GM21825 (cell line): ENCODE measurements around the gene SCART1.
"Not testable (repeated sequence)": the region's sequence is repeated elsewhere in the genome, so short reads cannot be mapped to it uniquely, and the experiment has no call there.

Experiments used
- ATAC-seq: cut with Tn5 transposase; IDR thresholded peaks from one replicate; pipeline ENCODE4 v1.9.1; 2021; ENCODE audit warnings: mild to moderate bottlenecking, moderate library complexity; ENCODE audit not compliant: unreplicated experiment

Gene SCART1

DNA sequence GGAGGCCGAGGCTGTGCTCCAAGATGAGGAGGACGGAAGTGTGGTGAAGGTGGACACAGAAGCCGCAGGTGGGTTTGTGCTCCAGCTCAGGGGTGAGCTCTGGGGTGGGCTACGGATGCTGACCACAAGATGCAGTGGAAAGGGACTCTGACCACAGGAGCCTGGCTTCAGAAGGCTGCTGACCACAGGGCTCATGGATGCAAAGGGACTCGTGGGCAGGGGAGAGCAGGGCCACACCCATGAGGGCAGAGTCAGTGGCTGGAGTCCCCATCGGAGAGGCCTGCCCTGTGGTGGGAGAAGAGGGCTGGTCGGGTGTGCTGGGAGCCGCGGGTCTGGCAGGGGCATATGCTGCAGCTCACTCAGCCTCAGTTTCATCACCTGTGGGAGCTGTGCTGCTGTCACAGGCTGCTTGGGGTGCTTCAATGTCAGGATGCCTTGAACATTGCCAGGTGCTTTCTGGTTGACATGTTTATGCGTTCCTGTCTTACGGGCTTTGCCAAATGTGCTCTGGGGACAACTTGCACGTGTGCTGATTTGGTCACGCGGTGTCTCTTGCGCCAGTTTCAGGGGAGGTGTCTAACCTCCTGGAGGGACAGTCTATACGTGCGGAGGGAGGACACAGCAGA, 13.7 kb downstream of the SCART1 start:
- no peak for ATAC-seq

DNA sequence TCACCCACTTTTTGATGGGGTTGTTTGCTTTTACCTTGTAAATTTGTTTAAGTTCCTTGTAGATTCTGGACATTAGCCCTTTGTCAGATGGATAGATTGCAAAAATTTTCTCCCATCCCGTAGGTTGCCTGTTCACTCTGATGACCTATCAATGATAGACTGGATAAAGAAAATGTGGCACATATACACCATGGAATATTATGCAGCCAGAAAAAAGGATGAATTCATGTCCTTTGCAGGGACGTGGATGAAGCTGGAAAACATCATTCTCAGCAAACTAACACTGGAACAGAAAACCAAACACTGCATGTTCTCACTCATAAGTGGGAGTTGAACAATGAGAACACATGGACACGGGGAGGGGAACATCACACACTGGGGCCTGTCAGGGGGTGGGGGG, 15.5 kb downstream of the SCART1 start:
- ATAC-seq: not testable (repeated sequence)

DNA sequence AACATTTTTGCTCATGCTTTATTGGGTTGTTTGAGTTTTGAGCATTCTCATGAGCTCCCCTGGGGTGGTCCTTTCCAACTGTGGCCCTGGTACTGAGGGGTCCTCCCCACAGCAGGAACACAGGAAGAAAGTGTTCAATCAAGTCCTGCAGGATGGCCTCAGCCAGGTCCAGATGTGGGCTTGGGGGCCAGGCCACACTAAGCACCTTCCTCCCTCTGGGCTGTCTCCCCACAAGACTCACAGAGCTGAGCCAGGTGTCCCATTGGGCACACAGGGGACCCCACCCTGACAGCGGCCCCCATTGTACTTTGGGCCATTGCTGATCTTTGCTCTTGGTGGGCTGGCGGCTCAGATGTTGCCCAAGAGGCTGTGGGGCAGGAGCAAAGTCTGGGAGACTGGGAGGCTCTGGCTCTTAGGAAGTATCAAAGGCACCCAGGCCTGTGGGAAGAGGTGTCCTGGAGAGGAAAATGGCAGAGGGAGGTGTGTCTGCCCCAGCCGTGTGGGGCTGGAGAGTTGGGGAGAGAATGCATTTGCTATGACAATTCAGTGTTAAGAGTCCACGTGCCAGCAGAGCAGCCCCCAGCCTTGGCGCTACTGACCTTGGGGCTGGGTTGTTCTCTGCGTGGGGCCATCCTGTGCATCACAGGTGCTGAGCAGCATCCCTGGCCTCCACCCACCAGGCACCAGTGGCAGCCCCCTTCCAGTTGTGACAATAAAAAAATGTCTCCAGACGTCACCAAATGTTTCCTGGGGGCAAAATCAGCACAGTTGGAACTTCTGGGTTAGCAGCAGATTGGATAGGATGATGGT, 17.8 kb downstream of the SCART1 start:
- no peak for ATAC-seq

- ATAC-seq: no peak
Observed at GRCh38 chr10:133473270-133473669, 19.5 kb downstream of the SCART1 start.

DNA sequence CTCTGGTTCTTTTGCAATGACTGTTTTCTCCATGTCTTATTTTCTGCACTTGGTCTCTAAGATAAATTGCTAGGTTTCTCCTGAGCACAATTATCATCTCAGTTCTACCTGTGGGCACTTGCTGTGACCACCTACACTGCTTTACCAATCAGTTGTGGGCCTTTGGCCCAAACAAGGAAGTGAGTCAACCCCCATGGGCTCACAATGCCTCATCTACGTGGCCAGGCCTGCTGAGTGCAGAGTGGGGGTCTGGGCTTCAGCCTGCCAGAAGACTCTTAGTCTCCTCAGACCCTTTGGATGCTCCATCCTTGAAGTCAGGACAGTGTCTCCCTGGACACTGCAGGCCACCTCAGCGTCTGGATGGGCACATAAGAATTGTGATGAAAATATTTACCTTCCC, 20.3 kb downstream of the SCART1 start:
- ATAC-seq: no peak

- ATAC-seq: no peak
Observed at GRCh38 chr10:133474665-133475424, 21.1 kb downstream of the SCART1 start.

DNA sequence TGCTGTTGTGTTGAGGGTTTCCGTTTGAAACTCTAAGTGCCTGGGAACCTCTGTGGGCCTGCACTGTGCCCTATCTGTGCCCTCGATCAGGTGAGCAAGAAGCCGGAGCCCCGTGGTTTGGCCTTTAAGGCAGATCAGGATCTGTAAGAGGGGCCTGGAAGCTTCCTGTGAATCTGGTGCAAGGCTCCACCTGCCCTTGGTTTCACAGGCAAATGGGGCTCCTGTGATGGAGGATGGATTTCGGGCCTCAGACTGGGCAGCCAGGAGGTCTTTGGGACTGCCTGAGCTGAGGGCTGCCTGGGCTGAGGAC, 21.6 kb downstream of the SCART1 start:
- no peak for ATAC-seq

DNA sequence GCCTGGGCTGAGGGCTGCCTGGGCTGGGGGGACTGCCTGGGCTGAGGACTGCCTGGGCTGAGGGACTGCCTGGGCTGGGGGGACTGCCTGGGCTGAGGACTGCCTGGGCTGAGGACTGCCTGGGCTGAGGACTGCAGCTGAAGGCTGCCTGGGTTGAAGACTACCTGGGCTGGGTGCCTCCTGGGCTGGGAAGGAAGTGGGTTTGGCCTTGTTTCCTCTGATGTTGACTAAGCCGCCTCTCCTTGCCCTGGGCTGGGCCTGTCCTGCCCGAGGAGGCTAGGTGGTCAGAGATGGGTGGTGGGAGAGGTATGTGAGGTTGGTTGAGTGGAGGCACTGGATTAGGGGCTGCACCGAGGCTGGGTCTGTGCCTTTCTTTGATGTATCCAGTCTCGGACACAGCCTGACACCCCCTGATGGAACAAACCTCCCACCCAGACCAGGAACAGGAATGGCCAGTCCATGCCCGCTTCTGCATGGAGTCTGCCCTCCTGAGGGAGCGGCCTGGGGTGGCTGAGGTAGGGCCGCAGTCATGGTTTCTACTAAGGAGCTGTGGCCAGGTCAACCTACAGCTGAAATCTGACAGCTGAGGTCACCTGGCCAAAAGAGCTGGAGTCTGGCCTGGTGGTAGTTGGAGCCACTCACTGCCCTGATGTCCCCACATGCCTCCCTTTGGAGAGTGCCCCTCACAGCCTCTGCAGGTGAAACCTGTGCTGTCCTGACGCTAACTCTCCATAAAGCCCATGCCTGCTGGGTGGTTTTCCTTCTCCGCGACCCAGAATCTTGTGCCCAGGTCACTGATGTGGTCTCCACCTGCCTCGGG, 22.3 kb downstream of the SCART1 start:
- ATAC-seq: no peak

DNA sequence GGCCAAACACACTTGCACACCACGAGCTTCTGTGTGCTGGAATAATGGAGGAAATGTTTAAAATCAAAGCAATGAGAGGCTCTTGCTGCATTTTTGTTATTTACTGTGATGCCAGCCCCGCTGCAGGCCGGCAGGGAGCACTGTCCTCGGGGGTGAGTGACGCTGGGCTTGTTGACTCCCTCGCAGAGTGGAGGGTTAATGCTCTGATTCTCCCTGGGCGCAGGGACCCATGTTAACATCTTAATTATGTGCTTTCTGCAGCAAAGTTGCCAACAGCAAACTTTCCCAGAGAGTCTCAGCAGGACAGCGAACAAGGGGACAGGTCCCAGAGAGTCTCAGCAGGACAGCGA, 22.9 kb downstream of the SCART1 start:
- ATAC-seq: no peak

- ATAC-seq: no peak
Observed at GRCh38 chr10:133481086-133481643, 27.4 kb downstream of the SCART1 start.

GRCh38 chr10:133481657-133482056, 27.9 kb downstream of the SCART1 start:
- no peak for ATAC-seq

DNA sequence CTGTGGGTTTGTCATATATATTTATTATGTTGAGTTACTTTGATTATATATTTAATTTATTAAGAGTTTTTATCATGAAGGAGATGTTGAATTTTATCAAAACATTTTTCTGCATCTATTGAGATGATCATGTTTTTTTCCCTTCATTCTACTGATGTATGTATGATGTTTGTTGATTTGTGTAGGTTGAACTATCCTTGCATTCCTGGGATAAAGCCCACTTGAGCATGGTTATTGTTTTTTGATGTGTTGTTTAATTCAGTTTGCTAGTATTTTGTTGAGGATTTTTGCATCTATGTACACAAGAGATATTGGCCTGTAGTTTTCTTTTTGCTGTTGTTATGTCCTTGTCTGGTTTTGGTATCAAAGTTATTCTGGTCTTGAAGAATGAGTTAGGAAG, 31.1 kb downstream of the SCART1 start:
- ATAC-seq: no peak

DNA sequence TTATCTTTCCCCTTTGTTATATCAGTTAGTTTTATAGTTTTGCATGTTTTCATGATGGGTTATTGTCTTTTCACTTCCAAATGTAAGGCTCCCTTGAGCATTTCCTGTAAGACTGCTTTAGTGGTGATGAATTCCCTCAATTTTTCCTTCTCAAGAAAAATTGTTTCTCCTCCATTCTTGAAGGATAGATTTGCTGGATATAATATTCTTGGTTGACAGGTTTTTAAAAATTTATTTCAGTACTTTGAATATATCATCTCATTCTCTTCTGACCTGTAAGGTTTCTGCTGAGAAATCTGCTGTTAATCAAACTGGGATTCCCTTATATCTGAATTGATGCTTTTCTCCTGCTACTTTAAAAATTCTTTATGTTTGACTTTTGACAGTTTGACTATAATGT, 33.3 kb downstream of the SCART1 start:
- no peak for ATAC-seq

DNA sequence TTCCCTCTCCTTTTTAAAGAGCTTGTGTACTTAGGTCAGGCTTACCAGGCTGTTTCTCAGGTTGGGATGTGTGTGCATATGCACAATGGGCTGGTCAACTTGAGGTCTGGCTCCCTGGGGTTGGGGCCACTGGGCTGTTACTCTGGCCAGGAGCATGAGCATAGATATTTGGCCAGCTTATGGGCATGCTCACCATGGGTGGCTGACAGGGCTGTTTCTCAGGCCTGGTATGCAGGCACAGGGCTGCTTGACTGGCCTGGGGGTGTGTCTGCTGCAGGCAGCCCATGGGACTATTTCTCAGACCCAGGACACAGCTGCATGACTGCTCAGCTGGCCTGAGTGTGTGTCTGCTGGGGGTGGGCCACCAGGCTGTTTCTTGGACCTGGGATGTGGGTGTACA, 34.6 kb downstream of the SCART1 start:
- ATAC-seq: no peak

- ATAC-seq: peak; percentile 84
Observed at GRCh38 chr10:133489816-133490588, 36.3 kb downstream of the SCART1 start.

- ATAC-seq: not testable (repeated sequence)
Observed at GRCh38 chr10:133493562-133493961, 39.8 kb downstream of the SCART1 start.

DNA sequence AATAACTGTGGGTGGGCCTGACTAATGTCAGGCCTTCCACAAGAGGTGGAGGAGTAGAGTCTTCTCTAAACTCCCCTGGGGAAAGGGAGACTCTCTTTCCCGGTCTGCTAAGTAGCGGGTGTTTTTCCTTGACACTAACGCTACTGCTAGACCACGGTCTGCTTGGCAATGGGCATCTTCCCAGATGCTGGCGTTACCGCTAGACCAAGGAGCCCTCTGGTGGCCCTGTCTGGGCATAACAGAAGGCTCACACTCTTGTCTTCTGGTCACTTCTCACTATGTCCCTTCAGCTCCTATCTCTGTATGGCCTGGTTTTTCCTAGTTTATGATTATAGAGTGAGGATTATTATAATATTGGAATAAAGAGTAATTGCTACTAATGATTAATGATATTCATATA, 43.6 kb downstream of the SCART1 start:
- not testable (repeated sequence) for ATAC-seq

- not testable (repeated sequence) for ATAC-seq
Observed at GRCh38 chr10:133499176-133499575, 45.4 kb downstream of the SCART1 start.

- ATAC-seq: not testable (repeated sequence)
Observed at GRCh38 chr10:133500897-133501296, 47.2 kb downstream of the SCART1 start.

- ATAC-seq: no peak
Observed at GRCh38 chr10:133509700-133510099, 56.0 kb downstream of the SCART1 start.
